WTC11 (cell line): ENCODE data around the gene TMEM59. TPM values are rescaled to one million over a fixed set of nuclear protein-coding genes. Genes with fewer than 3 reads are reported as not detected.

Experiments used
- ATAC-seq: fragments of 200-7000 bp; cut with Tn5 transposase; 2 replicates; pipeline ENCODE4 v1.10.0; 2021; ENCODE audit warnings: mild to moderate bottlenecking, moderate library complexity
- CTCF ChIA-PET: fragments of 300-600 bp; sonication (Branson Sonifier 250); formaldehyde crosslinking; loops from one replicate; lab custom pipeline; 2021; ENCODE audit warnings: antibody characterized with exemption; lab: Charles Lee
- POLR2A ChIA-PET: fragments of 350-600 bp; sonication (Branson Sonifier 250); formaldehyde crosslinking; loops from one replicate; lab custom pipeline; 2021; ENCODE audit warnings: antibody characterized with exemption; lab: Charles Lee
- DNase-seq: peaks from one replicate; pipeline ENCODE4 v3.0.0; 2021; ENCODE audit warnings: low spot score
- H3K27ac Mint-ChIP-seq: 2 replicates; pipeline ENCODE4 v1.8.0; 2021; ENCODE audit warnings: mixed read lengths
- H3K27me3 Mint-ChIP-seq: 2 replicates; pipeline ENCODE4 v1.8.0; 2021; ENCODE audit warnings: low read depth, mild to moderate bottlenecking, moderate library complexity, mixed read lengths
- H3K36me3 Mint-ChIP-seq: 2 replicates; pipeline ENCODE4 v1.8.0; 2021; ENCODE audit warnings: mixed read lengths
- H3K4me1 Mint-ChIP-seq: 2 replicates; pipeline ENCODE4 v1.8.0; 2022; ENCODE audit warnings: mixed read lengths
- H3K4me3 Mint-ChIP-seq: 2 replicates; pipeline ENCODE4 v1.8.0; 2021; ENCODE audit warnings: mild to moderate bottlenecking, moderate library complexity, mixed read lengths
- H3K9me3 Mint-ChIP-seq: 2 replicates; pipeline ENCODE4 v1.8.0; 2021; ENCODE audit warnings: mixed read lengths
- ARID4B ChIP-seq: sonication (generic); formaldehyde crosslinking; IDR thresholded peaks from 2 replicates; pipeline ENCODE4 v1.8.0; 2023; ENCODE audit warnings: missing genetic modification reagents, mild to moderate bottlenecking, borderline replicate concordance
- ATF1 ChIP-seq: sonication (generic); formaldehyde crosslinking; IDR thresholded peaks from 2 replicates; pipeline ENCODE4 v1.8.1; 2023; ENCODE audit warnings: mild to moderate bottlenecking, moderate library complexity, missing genetic modification reagents
- ATF2 ChIP-seq: sonication (generic); formaldehyde crosslinking; IDR thresholded peaks from 2 replicates; pipeline ENCODE4 v1.8.1; 2022; ENCODE audit warnings: low read depth, missing genetic modification reagents, borderline replicate concordance
- CDX4 ChIP-seq: fragments of 250-450 bp; sonication (Bioruptor Pico); IDR thresholded peaks from 2 replicates; pipeline ENCODE4 v1.9.0; 2021; ENCODE audit warnings: moderate library complexity, mild to moderate bottlenecking, inconsistent platforms, borderline replicate concordance
- CREB1 ChIP-seq: sonication (generic); formaldehyde crosslinking; IDR thresholded peaks from 2 replicates; pipeline ENCODE4 v1.8.0; 2023; ENCODE audit warnings: mild to moderate bottlenecking, missing genetic modification reagents
- CREM ChIP-seq: sonication (generic); formaldehyde crosslinking; IDR thresholded peaks from 2 replicates; pipeline ENCODE4 v1.8.1; 2022; ENCODE audit warnings: mild to moderate bottlenecking, missing genetic modification reagents, moderate library complexity
- HMGA2 ChIP-seq: fragments of 250-450 bp; sonication (Bioruptor Pico); IDR thresholded peaks from 2 replicates; pipeline ENCODE4 v1.4.0; 2021; ENCODE audit warnings: mild to moderate bottlenecking, moderate library complexity
- KAT7 ChIP-seq: sonication (generic); formaldehyde crosslinking; IDR thresholded peaks from 2 replicates; pipeline ENCODE4 v1.8.1; 2023; ENCODE audit warnings: missing genetic modification reagents, mild to moderate bottlenecking, borderline replicate concordance
- MAX ChIP-seq: sonication (generic); formaldehyde crosslinking; IDR thresholded peaks from 2 replicates; pipeline ENCODE4 v1.8.0; 2022; ENCODE audit warnings: mild to moderate bottlenecking, missing genetic modification reagents
- NR3C1 ChIP-seq: sonication (generic); formaldehyde crosslinking; conservative IDR thresholded peaks from 2 replicates; pipeline ENCODE4 v1.8.1; 2023; ENCODE audit warnings: low read depth, mild to moderate bottlenecking, missing genetic modification reagents
- SOX15 ChIP-seq: fragments of 250-450 bp; sonication (Bioruptor Pico); IDR thresholded peaks from 2 replicates; pipeline ENCODE4 v1.9.0; 2021; ENCODE audit warnings: mild to moderate bottlenecking
- STAT6 ChIP-seq: sonication (generic); formaldehyde crosslinking; conservative IDR thresholded peaks from 2 replicates; pipeline ENCODE4 v1.8.1; 2023; ENCODE audit warnings: mild to moderate bottlenecking, low read depth, missing genetic modification reagents, moderate library complexity
- USF2 ChIP-seq: sonication (generic); formaldehyde crosslinking; IDR thresholded peaks from 2 replicates; pipeline ENCODE4 v1.8.1; 2023; ENCODE audit warnings: mild to moderate bottlenecking, missing genetic modification reagents, moderate library complexity
- ZNF219 ChIP-seq: sonication (generic); formaldehyde crosslinking; IDR thresholded peaks from 2 replicates; pipeline ENCODE4 v1.8.0; 2023; ENCODE audit warnings: missing genetic modification reagents, mild to moderate bottlenecking, borderline replicate concordance
- ZNF232 ChIP-seq: sonication (generic); formaldehyde crosslinking; IDR thresholded peaks from 2 replicates; pipeline ENCODE4 v1.8.0; 2022; ENCODE audit warnings: mild to moderate bottlenecking, missing genetic modification reagents
- ZSCAN18 ChIP-seq: fragments of 250-450 bp; sonication (Bioruptor Pico); IDR thresholded peaks from 2 replicates; pipeline ENCODE4 v2.1.2; 2022; ENCODE audit warnings: mild to moderate bottlenecking, moderate library complexity
- total RNA-seq: library from RNA; stranded (reverse); gene quantifications from 3 replicates; pipeline ENCODE4 v1.2.3, GENCODE V29; 2021

TMEM59 gene
- total RNA-seq, 1 experiment from 2014 or later, result 122 TPM

GRCh38 chr1:54096227-54096876 is 43.3 kb upstream of the TMEM59 start:
- H3K36me3 Mint-ChIP-seq, result no peaks in the 10 kb centered on the region
- no peak overlapping the region for H3K4me3 Mint-ChIP-seq
- no peak overlapping the region for H3K27ac Mint-ChIP-seq
- DNase-seq, result no peak
- no peak for TF ChIP-seq ZNF232
- no peak for TF ChIP-seq ARID4B
- no peak for TF ChIP-seq ZSCAN18 (CRISPR knock-in tag)
- TF ChIP-seq CREB1, result no peak
- TF ChIP-seq USF2 (CRISPR knock-in tag), result no peak
- TF ChIP-seq CDX4 (CRISPR knock-in tag), result no peak
- TF ChIP-seq, all 79 proteins: peak for 0
- Mint-ChIP-seq H3K27me3 (no peaks in the 10 kb centered on the region), H3K9me3 (no peaks in the 10 kb centered on the region), H3K4me1 (peaks cover 19% of the 10 kb centered on the region)
- ATAC-seq, result peak; percentile 57
- ChIA-PET CTCF (interaction anchor here (1.2 to 2.0 kb wide), 3 partner anchors 15 to 29 kb away, joined by 3 to 15 read pairs (median 3); no protein-coding TSS in a partner anchor), POLR2A (no interaction called here)

- POLR2A ChIA-PET, result no interaction called here
- DNase-seq, result no peak
- CTCF ChIA-PET, result interaction anchor here (1.2 to 3.4 kb wide), 2 partner anchors 14 to 16 kb away, joined by 3 to 14 read pairs; no protein-coding TSS in a partner anchor
- Mint-ChIP-seq H3K36me3 (no peaks in the 10 kb centered on the region), H3K4me3 (no peak overlapping the region), H3K9me3 (no peaks in the 10 kb centered on the region), H3K27me3 (no peaks in the 10 kb centered on the region), H3K27ac (no peak overlapping the region), H3K4me1 (peaks cover 19% of the 10 kb centered on the region)
- ATAC-seq, result no peak; the same call in 1 of the 2 replicates
- TF ChIP-seq HMGA2 (no peak), KAT7 (CRISPR knock-in tag) (no peak), CREM (CRISPR knock-in tag) (no peak), ATF1 (CRISPR knock-in tag) (no peak), STAT6 (no peak), ZNF219 (no peak), NR3C1 (no peak), SOX15 (no peak), ATF2 (CRISPR knock-in tag) (no peak), ARID4B (no peak), MAX (no peak)
Measured at GRCh38 chr1:54095546-54096226, 42.7 kb upstream of the TMEM59 start.
